HCT116 (cell line): Measurements from ENCODE around the gene DPYD.

Experiments
- EZH2 ChIP-seq: fragments of 200-600 bp; sonication (generic); IDR thresholded peaks from 2 replicates; pipeline ENCODE4 v1.6.1; 2017; ENCODE audit warnings: antibody characterized with exemption, mixed run types
- EZH2phosphoT487 ChIP-seq: fragments of 200-600 bp; IDR thresholded peaks from 2 replicates; pipeline ENCODE4 v1.6.1; 2018; ENCODE audit warnings: antibody characterized with exemption, borderline replicate concordance
- POLR2A ChIP-seq: IDR thresholded peaks from 2 replicates; pipeline ENCODE4 v1.7.0; 2011; ENCODE audit warnings: borderline replicate concordance; ENCODE audit not compliant: insufficient read depth, insufficient read length; ENCODE audit errors: extremely low read depth
- POLR2AphosphoS5 ChIP-seq: IDR thresholded peaks from 2 replicates; pipeline ENCODE4 v1.6.1; 2011; ENCODE audit warnings: mild to moderate bottlenecking, low read depth, low read length, moderate library complexity
- RAD21 ChIP-seq: IDR thresholded peaks from 2 replicates; pipeline ENCODE4 v1.6.1; 2012; ENCODE audit warnings: low read depth, mild to moderate bottlenecking
- SP1 ChIP-seq: IDR thresholded peaks from 2 replicates; pipeline ENCODE4 v1.6.1; 2012; ENCODE audit warnings: low read depth
- TCF7L2 ChIP-seq: IDR thresholded peaks from 2 replicates; pipeline ENCODE4 v1.7.0; 2011; ENCODE audit warnings: borderline replicate concordance, inconsistent platforms; ENCODE audit not compliant: insufficient read depth, insufficient read length; ENCODE audit errors: extremely low read depth
- YY1 ChIP-seq: IDR thresholded peaks from 2 replicates; pipeline ENCODE4 v1.6.1; 2011; ENCODE audit warnings: low read length, low read depth, moderate library complexity, mild to moderate bottlenecking; ENCODE audit not compliant: insufficient replicate concordance; ENCODE audit errors: extremely low read depth
- TF ChIP-seq, protein P1 (sequence below), 3 experiments: fragments of 200-600 bp in 1 of 3; sonication (generic) in 1 of 3; IDR thresholded peaks in 2 of 3; conservative IDR thresholded peaks in 1 of 3; 2 replicates each; pipeline ENCODE4 v1.5.1; 2012 to 2017; ENCODE audit warnings: low read depth in 2 of 3, low read length in 2 of 3, antibody characterized with exemption in 1 of 3, borderline replicate concordance in 1 of 3, control low read depth in 1 of 3, mild to moderate bottlenecking in 1 of 3, mixed read lengths in 1 of 3, mixed run types in 1 of 3, moderate library complexity in 1 of 3; ENCODE audit not compliant: insufficient read depth in 1 of 3
- TF ChIP-seq, protein P2 (sequence below): IDR thresholded peaks from 2 replicates; pipeline ENCODE4 v1.6.1; 2012; ENCODE audit warnings: low read depth
- TF ChIP-seq, protein P3 (sequence below): IDR thresholded peaks from 2 replicates; pipeline ENCODE4 v1.6.1; 2012

DNA sequence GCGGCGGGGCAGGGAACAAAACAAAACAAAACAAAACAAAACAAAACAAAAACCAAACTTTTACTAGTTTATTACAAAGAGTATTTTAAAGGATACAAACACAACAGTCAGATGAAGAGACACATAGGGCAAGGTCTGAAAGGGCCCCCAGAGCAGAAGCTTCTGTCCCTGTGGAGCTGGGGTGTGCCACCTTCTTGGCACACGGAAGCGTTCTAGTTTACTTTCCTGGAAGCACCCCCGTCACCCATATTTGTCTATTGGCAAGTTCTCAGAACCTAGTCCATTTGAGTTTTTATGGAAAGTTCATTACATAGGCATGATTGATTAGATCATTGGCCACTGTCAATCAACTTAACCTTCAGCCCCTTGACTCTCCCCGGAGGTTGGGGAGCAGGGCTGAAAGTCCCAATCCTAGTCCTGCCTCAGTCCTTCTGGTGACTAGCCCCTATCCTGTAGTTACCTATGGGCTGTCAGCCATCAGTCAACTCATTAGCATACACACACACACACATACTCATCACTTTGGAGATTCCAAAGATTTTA, 380.4 kb downstream of the DPYD start:
- TF ChIP-seq, protein P1, sequence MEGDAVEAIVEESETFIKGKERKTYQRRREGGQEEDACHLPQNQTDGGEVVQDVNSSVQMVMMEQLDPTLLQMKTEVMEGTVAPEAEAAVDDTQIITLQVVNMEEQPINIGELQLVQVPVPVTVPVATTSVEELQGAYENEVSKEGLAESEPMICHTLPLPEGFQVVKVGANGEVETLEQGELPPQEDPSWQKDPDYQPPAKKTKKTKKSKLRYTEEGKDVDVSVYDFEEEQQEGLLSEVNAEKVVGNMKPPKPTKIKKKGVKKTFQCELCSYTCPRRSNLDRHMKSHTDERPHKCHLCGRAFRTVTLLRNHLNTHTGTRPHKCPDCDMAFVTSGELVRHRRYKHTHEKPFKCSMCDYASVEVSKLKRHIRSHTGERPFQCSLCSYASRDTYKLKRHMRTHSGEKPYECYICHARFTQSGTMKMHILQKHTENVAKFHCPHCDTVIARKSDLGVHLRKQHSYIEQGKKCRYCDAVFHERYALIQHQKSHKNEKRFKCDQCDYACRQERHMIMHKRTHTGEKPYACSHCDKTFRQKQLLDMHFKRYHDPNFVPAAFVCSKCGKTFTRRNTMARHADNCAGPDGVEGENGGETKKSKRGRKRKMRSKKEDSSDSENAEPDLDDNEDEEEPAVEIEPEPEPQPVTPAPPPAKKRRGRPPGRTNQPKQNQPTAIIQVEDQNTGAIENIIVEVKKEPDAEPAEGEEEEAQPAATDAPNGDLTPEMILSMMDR (IDR thresholded peaks at IDR 0.05 in 2 of 3, conservative IDR thresholded peaks at IDR 0.05 in 1 of 3; ENCODE audit: borderline replicate concordance in 1 of 3, insufficient read depth in 1 of 3, low read depth in 2 of 3, low read length in 2 of 3), result no peak
- TF ChIP-seq TCF7L2 (no peak), POLR2A (no peak), EZH2 (no peak), YY1 (no peak), POLR2AphosphoS5 (no peak), RAD21 (no peak), EZH2phosphoT487 (no peak), SP1 (no peak)
- TF ChIP-seq, protein P2, sequence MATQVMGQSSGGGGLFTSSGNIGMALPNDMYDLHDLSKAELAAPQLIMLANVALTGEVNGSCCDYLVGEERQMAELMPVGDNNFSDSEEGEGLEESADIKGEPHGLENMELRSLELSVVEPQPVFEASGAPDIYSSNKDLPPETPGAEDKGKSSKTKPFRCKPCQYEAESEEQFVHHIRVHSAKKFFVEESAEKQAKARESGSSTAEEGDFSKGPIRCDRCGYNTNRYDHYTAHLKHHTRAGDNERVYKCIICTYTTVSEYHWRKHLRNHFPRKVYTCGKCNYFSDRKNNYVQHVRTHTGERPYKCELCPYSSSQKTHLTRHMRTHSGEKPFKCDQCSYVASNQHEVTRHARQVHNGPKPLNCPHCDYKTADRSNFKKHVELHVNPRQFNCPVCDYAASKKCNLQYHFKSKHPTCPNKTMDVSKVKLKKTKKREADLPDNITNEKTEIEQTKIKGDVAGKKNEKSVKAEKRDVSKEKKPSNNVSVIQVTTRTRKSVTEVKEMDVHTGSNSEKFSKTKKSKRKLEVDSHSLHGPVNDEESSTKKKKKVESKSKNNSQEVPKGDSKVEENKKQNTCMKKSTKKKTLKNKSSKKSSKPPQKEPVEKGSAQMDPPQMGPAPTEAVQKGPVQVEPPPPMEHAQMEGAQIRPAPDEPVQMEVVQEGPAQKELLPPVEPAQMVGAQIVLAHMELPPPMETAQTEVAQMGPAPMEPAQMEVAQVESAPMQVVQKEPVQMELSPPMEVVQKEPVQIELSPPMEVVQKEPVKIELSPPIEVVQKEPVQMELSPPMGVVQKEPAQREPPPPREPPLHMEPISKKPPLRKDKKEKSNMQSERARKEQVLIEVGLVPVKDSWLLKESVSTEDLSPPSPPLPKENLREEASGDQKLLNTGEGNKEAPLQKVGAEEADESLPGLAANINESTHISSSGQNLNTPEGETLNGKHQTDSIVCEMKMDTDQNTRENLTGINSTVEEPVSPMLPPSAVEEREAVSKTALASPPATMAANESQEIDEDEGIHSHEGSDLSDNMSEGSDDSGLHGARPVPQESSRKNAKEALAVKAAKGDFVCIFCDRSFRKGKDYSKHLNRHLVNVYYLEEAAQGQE, result no peak
- TF ChIP-seq, protein P3, sequence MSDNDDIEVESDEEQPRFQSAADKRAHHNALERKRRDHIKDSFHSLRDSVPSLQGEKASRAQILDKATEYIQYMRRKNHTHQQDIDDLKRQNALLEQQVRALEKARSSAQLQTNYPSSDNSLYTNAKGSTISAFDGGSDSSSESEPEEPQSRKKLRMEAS, result no peak
